ENCODE results near the gene CYB5RL. TPM values are rescaled to one million over a fixed set of nuclear protein-coding genes. Genes with fewer than 3 reads are reported as not detected.
"Not testable (repeated sequence)": the region's sequence is repeated elsewhere in the genome, so short reads cannot be mapped to it uniquely, and the experiment has no call there.

CYB5RL gene
- polyA plus RNA-seq, 1 donor from 2014 or later, result 4.1 TPM

DNA sequence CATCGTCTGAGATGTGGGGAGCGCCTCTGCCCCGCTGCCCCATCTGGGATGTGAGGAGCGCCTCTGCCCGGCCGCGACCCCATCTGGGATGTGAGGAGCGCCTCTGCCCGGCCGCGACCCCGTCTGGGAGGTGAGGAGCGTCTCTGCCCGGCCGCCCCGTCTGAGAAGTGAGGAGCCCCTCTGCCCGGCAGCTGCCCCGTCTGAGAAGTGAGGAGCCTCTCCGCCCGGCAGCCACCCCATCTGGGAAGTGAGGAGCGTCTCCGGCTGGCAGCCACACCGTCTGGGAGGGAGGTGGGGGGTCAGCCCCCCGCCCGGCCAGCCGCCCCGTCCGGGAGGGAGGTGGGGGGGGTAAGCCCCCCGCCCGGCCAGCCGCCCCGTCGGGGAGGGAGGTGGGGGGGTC lies 33.4 kb upstream of the CYB5RL start:
- H3K27ac Mint-ChIP-seq, H3K27me3 Mint-ChIP-seq, H3K9me3 Mint-ChIP-seq, H3K4me3 Mint-ChIP-seq, H3K4me1 Mint-ChIP-seq, H3K36me3 Mint-ChIP-seq: not testable (repeated sequence)

DNA sequence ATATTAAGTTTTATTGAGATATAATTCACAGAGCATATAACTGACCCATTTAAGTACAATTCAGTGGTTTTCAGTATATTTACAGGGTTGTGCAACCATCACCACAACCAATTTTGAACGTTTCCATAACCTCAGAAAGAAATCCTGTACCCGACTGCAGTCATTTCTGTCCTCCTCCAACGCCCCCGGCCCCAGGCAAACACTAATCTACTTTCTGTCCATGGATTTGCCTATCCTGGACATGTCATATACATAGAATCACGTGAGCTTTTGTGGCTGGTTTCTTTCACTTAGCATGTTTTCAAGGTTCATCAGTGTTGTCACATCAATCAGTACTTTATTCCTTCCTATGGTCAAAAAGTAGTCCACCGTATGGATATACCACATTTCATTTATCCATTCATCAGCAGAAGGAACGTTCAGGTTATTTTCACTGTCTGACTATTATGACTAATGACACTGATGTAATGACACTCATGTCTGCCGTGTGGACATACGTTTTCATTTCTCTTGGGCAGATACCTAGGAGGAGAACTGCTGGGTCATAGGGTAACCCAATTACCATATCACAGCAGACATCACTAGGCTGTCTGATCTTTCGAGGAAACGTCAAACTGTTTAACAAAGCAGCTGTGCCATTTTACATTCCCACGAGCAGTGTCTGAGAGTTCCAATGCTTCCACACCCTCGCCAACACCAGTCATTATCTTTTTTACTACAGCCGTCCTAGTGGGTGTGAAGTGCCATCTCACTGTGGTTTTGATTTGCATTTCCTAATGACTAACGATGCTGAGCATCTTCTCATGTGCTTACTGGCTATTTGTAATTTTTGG lies 30.9 kb upstream of the CYB5RL start:
- H3K27ac Mint-ChIP-seq, result no peak overlapping the region
- peaks cover 3 to 7% (median 4%) of the 10 kb centered on the region in 3 donors for H3K4me1 Mint-ChIP-seq
- H3K36me3 Mint-ChIP-seq, result peaks cover 4% of the 10 kb centered on the region
- no peaks in the 10 kb centered on the region for H3K27me3 Mint-ChIP-seq
- no peak overlapping the region for H3K4me3 Mint-ChIP-seq
- H3K9me3 Mint-ChIP-seq, result peaks cover 0 to 3% (median 0%) of the 10 kb centered on the region in 3 donors

DNA sequence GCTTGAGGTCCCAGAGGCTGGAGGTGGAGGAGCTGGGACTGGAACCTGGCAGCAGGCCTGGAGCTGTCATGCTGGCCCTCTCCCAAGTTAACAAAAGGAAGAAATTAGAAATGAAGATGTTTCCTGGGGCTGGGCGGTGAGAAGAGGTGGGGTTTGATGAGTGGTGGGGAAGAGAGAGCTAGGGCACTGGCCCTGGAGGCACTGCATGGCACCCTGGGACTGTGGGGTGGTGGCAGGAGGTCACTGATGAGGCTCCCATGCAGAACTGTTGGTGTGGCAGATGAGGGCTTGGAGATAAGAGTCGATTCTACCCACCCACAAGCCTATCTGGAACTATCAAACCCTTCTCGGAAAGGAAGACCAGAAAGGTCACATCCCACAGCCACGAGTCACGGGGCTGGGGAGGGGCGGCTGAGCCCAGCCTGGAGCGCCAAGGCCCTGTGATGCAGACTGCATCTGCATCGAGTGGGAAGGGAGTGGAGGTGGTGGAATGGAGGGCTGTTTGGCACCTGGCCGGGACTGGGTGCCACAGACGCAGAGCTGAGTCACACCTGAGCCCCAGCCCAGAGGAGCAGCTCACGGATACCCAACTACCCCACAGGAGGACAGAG lies 29.6 kb upstream of the CYB5RL start:
- peaks cover 2% of the 10 kb centered on the region for H3K36me3 Mint-ChIP-seq
- H3K27me3 Mint-ChIP-seq, result no peaks in the 10 kb centered on the region
- H3K4me3 Mint-ChIP-seq, result peak overlapping the region in 1 of 4 donors; percentile 63
- no peaks in the 10 kb centered on the region for H3K9me3 Mint-ChIP-seq
- peaks cover 0 to 4% (median 3%) of the 10 kb centered on the region in 3 donors for H3K4me1 Mint-ChIP-seq
- peak overlapping the region in 1 of 3 donors; percentile 28 for H3K27ac Mint-ChIP-seq

DNA sequence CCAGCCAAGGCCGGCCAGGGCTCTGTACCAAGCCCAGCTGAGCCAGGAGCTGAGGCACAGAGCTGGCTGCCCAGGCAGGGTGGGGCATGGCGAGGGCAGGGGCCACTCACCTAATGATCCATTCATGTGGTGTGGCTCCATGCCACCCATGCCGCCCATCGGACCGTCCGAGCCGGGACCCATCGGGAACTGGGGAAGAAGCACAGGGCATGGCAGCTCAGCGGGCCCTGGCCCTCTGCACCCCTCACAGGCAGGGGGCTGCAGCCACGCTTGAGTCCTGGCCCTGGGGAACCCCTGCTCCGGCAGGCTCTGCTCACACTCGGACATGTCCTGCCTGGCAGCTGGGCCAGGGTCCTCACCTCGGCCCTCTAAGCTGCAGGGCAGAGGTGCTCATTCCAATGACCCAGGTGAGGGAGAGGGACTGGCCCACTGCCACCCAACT lies 28.8 kb upstream of the CYB5RL start:
- Mint-ChIP-seq H3K4me3 (no peak overlapping the region), H3K4me1 (peaks cover 0 to 4% (median 3%) of the 10 kb centered on the region in 3 donors), H3K36me3 (peaks cover 2% of the 10 kb centered on the region), H3K27me3 (no peaks in the 10 kb centered on the region), H3K27ac (no peak overlapping the region), H3K9me3 (no peaks in the 10 kb centered on the region)

DNA sequence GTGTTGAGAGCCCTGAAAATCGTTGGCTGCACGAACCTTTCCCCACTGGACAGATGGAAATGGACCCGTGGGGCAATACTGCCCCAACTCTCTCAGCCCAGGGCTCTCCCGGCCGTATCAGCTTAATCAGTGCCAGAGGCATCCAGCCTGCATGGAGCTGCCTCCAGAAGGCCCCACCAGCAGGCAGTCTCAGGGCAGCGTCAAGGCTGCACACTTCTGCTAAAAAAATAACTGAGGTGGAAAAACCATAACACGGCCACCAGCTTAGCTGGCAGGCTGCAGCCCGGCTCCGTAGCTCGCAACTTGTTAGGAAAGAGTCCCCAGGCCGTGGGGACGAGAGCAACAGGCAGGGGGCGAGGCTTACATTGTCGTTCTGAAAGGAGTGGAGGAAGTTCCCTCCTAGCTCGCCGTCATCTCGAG lies 28.1 kb upstream of the CYB5RL start:
- no peaks in the 10 kb centered on the region for H3K27me3 Mint-ChIP-seq
- no peaks in the 10 kb centered on the region for H3K9me3 Mint-ChIP-seq
- peaks cover 2% of the 10 kb centered on the region for H3K36me3 Mint-ChIP-seq
- H3K4me1 Mint-ChIP-seq, result peaks cover 0 to 4% (median 3%) of the 10 kb centered on the region in 3 donors
- H3K4me3 Mint-ChIP-seq, result no peak overlapping the region
- H3K27ac Mint-ChIP-seq, result no peak overlapping the region

DNA sequence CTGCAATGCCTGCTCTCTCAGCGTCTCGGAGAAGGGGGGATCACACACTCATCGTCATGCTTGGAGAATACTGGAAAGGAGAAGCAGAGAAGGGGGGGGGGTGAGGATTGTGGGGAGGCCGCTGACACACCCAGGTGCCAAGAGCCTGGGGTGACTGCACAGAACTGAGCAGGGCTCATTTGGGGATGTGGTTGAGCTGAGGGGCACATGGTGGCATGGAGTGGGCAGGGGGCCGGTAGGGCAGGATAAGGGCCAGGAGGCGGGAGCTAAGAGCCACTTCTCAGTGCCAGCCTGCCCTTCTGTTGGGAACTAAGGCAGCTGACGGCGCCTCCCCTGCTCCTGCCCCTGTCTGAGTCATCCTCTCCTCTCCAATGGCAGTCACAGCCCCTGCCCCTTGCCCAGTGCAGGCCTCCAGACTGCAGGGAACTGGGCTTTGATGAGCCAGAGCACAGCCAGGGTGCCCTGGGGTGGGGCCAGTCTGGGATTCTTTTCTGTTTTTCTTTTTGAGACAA lies 27.3 kb upstream of the CYB5RL start:
- Mint-ChIP-seq H3K4me3 (no peak overlapping the region), H3K4me1 (peaks cover 0 to 4% (median 3%) of the 10 kb centered on the region in 3 donors), H3K27ac (peak overlapping the region in 1 of 3 donors; percentile 39), H3K9me3 (no peaks in the 10 kb centered on the region), H3K27me3 (no peaks in the 10 kb centered on the region), H3K36me3 (peaks cover 2% of the 10 kb centered on the region)

DNA sequence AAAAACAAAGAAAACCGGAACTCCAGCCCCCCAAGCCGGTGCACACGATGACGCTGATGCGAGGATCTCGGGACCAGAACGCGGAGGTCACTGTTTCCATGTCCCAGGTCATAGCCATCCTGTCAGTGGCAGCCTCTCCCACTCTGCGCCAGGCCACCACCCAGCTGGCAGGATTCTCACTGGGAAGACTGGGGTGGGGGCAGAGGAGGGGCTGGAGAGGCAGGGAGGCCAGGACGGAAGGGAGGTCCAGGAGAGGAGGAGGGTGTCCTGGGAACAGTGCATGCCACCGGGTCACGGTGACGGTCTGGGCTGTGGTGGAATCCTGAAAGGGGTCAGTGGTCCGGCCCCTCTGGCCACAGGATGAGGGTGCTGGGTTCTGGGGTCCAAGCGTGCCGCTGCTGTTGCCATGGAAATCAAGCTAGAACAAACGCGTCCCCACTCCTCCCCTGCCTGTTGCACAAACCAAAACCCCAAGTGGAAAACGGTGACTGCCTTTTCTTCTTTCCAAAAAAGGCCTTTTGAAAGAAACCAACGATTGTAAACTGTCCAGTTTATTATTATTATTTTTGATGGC lies 26.2 kb upstream of the CYB5RL start:
- Mint-ChIP-seq H3K9me3 (no peaks in the 10 kb centered on the region), H3K27ac (no peak overlapping the region), H3K4me1 (no peaks in the 10 kb centered on the region), H3K36me3 (no peaks in the 10 kb centered on the region), H3K4me3 (no peak overlapping the region), H3K27me3 (no peaks in the 10 kb centered on the region)

DNA sequence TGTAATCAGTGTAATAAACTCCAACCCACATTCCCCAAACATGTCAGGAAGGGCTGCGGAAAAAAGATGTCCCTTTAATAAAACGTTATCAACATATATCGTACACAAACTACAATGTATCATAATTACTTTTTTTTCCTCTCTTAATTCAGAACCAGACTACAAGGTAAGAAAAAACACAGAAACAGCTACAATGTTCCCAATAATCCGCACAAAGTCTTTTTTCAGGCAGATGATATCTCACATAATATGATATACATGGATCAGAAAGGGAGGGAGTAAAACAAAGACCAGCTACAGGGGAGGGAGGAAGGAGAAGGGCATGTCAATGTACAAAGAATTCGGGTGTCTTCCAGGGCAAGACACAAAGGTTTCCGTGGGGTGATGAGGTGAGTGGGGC lies 25.5 kb upstream of the CYB5RL start:
- H3K27me3 Mint-ChIP-seq, result no peaks in the 10 kb centered on the region
- H3K4me1 Mint-ChIP-seq, result no peaks in the 10 kb centered on the region
- peak overlapping the region in 1 of 3 donors; percentile 21 for H3K27ac Mint-ChIP-seq
- no peaks in the 10 kb centered on the region for H3K9me3 Mint-ChIP-seq
- H3K4me3 Mint-ChIP-seq, result no peak overlapping the region
- H3K36me3 Mint-ChIP-seq, result no peaks in the 10 kb centered on the region

DNA sequence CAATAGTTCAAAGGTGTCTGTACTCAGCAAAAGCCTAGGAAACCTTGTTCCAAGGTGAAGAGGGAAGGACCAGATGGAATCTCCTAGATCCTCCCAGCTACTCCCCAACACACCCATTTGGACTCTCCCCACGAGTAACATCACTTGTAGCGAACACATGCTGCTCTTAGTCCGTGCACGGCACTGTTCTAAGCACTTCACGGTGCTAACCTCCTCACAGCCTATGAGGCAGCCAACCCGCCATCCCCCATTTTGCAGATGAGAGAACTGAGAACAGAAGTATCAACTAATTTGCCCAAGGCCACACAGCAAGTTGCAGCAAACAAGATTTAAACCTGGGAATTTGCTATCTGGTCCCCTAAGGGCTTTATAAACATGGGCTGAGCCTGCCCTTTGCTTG lies 24.4 kb upstream of the CYB5RL start:
- Mint-ChIP-seq H3K36me3 (no peaks in the 10 kb centered on the region), H3K9me3 (no peaks in the 10 kb centered on the region), H3K27ac (no peak overlapping the region), H3K4me3 (no peak overlapping the region), H3K27me3 (no peaks in the 10 kb centered on the region), H3K4me1 (no peaks in the 10 kb centered on the region)

DNA sequence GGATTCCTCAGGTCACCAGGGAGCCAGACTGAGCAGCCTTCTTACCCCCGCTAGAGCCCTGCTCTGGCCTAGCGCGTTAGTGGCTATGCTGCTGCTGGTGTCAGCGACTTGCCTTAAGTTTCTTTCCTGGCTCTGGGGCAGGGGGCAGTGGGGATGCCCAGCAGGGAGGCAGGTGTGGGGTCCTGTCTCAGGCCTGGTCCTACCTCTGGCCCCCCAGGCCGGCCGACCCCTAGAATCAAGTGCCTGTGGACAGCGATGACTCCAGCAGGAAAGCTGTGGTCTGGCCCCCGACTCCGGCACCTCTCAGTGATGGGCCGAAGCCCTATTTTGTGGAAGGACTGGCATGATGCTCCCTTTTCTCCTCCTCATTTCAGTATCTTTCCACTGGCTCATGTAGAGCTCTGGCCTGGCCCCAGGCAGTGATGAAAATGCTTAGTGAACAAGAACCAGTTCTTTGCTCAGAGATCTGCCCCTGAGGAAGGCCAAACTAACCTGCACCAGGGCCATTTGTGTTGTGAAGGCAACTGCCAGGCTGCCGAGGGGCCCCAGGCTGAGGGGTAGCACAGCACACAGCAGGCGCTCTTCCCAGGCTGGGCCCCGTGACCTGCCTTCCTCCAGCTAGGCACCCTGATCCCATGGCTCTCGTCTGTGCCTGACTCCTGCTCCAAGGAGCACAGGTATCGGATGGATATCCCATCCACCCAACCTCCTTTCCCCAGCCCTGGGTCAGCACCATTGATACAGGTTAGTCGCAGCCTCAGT lies 23.8 kb upstream of the CYB5RL start:
- no peaks in the 10 kb centered on the region for H3K4me1 Mint-ChIP-seq
- peaks cover under 1% of the 10 kb centered on the region for H3K36me3 Mint-ChIP-seq
- no peak overlapping the region for H3K4me3 Mint-ChIP-seq
- H3K27ac Mint-ChIP-seq, result no peak overlapping the region
- no peaks in the 10 kb centered on the region for H3K9me3 Mint-ChIP-seq
- H3K27me3 Mint-ChIP-seq, result no peaks in the 10 kb centered on the region

DNA sequence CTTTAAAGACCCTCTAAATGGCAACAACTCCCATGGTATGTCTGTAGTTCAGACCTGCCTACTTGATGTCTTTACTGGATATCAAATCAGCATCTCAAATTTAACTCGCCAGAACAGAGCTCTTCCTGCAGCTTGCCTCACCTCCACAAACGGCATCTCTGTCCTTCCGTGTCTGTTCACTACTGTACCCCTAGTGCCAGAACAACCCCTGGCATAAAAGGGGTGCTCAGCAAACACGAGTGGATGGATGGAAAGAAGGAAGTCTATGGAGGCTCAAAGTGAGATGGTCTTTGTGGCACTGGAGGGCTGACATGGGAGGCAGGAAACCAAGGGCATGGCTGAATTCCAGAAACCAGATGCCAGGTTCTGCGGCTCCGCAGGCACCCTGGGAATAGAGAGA lies 22.9 kb upstream of the CYB5RL start:
- no peaks in the 10 kb centered on the region for H3K9me3 Mint-ChIP-seq
- peak overlapping the region in 1 of 3 donors; percentile 50 for H3K27ac Mint-ChIP-seq
- H3K4me1 Mint-ChIP-seq, result no peaks in the 10 kb centered on the region
- no peaks in the 10 kb centered on the region for H3K27me3 Mint-ChIP-seq
- no peak overlapping the region for H3K4me3 Mint-ChIP-seq
- H3K36me3 Mint-ChIP-seq, result peaks cover 2% of the 10 kb centered on the region

DNA sequence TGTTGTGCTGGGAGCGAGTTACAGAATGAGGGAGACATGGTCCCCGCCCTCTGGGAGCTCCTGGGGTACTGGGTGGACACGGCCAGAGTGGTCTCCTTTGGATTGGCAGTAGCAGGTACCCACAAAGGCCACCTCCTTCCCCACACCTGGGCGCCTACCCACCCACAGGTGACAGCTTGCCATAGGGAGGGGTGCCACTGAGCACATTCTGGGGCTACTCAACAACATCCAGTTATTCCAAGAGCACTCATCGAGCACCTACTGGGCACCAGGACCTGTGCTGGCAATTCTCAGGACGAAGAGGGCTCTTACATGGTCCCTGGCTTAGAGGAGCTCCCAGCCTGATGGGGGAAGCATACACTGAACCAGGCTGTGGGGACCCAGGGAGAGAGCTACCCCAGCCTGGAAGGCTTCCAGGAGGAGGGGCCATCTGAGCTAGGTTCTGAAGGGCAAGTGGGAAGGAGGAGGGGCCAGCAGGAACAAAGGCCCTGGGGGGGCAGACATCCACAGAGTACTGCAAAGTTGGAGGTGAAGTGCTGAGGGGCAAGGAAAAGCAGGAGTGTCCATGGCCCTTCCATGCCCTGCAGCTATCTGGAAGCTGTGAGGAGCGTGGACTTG lies 22.1 kb upstream of the CYB5RL start:
- peaks cover 4% of the 10 kb centered on the region for H3K36me3 Mint-ChIP-seq

DNA sequence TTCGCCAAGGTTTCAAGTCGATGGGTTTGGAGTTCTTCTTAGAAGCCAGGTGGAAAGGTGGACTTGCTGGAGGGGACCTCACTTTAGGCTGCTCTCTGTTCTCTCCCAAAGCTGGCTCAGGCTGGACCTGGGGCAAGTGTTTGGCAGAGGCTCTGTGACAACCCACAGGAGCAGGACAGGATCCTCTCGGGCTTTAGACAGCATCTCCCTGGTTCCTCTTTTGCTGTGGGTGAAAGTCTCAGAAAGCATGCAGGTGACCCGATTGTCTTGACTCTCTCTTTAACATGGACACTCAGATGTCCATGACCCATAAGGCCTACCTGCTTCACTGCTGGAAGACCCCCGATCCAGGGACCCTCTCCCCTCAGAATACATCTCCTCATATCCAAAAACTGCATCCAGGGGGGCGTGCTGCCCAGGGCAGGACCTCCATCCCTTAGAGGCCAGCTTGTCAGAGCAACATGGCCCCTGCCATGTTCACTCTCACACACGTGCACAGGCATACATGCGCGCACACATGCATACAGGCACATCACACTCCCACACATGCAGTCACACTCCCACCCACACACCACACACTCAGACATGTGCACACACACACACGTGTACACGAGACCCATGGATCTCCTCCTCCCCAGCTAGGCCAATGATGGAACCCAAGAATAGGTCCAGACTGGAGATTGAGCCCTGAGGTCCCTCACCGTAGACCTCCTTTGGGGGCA lies 21.4 kb upstream of the CYB5RL start:
- no peaks in the 10 kb centered on the region for H3K27me3 Mint-ChIP-seq
- H3K36me3 Mint-ChIP-seq, result peaks cover 6% of the 10 kb centered on the region
- peaks cover 0 to 3% (median 0%) of the 10 kb centered on the region in 3 donors for H3K4me1 Mint-ChIP-seq

More for the DNA sequence above, 22.1 kb upstream of the CYB5RL start:
- no peak overlapping the region for H3K4me3 Mint-ChIP-seq
- no peaks in the 10 kb centered on the region for H3K9me3 Mint-ChIP-seq
- no peaks in the 10 kb centered on the region for H3K27me3 Mint-ChIP-seq
- no peak overlapping the region for H3K27ac Mint-ChIP-seq
- H3K4me1 Mint-ChIP-seq, result peaks cover 0 to 3% (median 0%) of the 10 kb centered on the region in 3 donors

More for the DNA sequence above, 21.4 kb upstream of the CYB5RL start:
- H3K9me3 Mint-ChIP-seq, result no peaks in the 10 kb centered on the region
- no peak overlapping the region for H3K27ac Mint-ChIP-seq
- no peak overlapping the region for H3K4me3 Mint-ChIP-seq
